HEK293T (cell line): ENCODE results near the gene BCAR3.
A peak's percentile ranks its signal among the peaks of the same experiment; 100 is the strongest.
"Not testable (repeated sequence)": the region's sequence is repeated elsewhere in the genome, so short reads cannot be mapped to it uniquely, and the experiment has no call there.

Experiments used
- CTCF ChIA-PET: fragments of 350-600 bp; formaldehyde crosslinking; extraction: SDS; loops from one replicate; lab custom pipeline; 2021; ENCODE audit warnings: antibody characterized with exemption, inconsistent platforms; lab: Yijun Ruan, JAX
- POLR2A ChIA-PET: fragments of 350-600 bp; formaldehyde crosslinking; extraction: SDS; loops from one replicate; lab custom pipeline; 2020; ENCODE audit warnings: antibody characterized with exemption, inconsistent platforms; lab: Yijun Ruan, JAX
- DNase-seq: peaks from one replicate; pipeline ENCODE4 v3.0.0; 2012; ENCODE audit warnings: mixed read lengths; ENCODE audit errors: extremely low spot score
- ARNT ChIP-seq: fragments of 450-650 bp; IDR thresholded peaks from 2 replicates; pipeline ENCODE4 v1.6.1; 2017; ENCODE audit warnings: mild to moderate bottlenecking
- BHLHE40 ChIP-seq: fragments of 450-650 bp; IDR thresholded peaks from 2 replicates; pipeline ENCODE4 v1.6.1; 2016; ENCODE audit warnings: mild to moderate bottlenecking, moderate library complexity, borderline replicate concordance
- CTBP1 ChIP-seq: fragments of 450-650 bp; IDR thresholded peaks from 2 replicates; pipeline ENCODE4 v1.6.1; 2016; ENCODE audit warnings: borderline replicate concordance
- ELF4 ChIP-seq: fragments of 450-650 bp; IDR thresholded peaks from 2 replicates; pipeline ENCODE4 v1.6.1; 2017; ENCODE audit warnings: antibody characterized with exemption
- FOXA1 ChIP-seq: fragments of 450-650 bp; IDR thresholded peaks from 2 replicates; pipeline ENCODE4 v1.6.1; 2016; ENCODE audit warnings: mild to moderate bottlenecking
- FOXK2 ChIP-seq: fragments of 450-650 bp; IDR thresholded peaks from 2 replicates; pipeline ENCODE4 v1.6.1; 2016; ENCODE audit warnings: mild to moderate bottlenecking
- FOXM1 ChIP-seq: fragments of 450-650 bp; IDR thresholded peaks from 2 replicates; pipeline ENCODE4 v1.6.1; 2017; ENCODE audit warnings: mild to moderate bottlenecking, borderline replicate concordance
- HDGF ChIP-seq: fragments of 450-650 bp; IDR thresholded peaks from 2 replicates; pipeline ENCODE4 v1.6.1; 2017; ENCODE audit warnings: antibody characterized with exemption, borderline replicate concordance
- L3MBTL2 ChIP-seq: fragments of 450-650 bp; conservative IDR thresholded peaks from 2 replicates; pipeline ENCODE4 v1.6.1; 2016; ENCODE audit warnings: mild to moderate bottlenecking
- LEF1 ChIP-seq: fragments of 450-650 bp; IDR thresholded peaks from 2 replicates; pipeline ENCODE4 v1.6.1; 2017; ENCODE audit warnings: mild to moderate bottlenecking, borderline replicate concordance
- NFRKB ChIP-seq: fragments of 450-650 bp; IDR thresholded peaks from 2 replicates; pipeline ENCODE4 v1.6.1; 2016; ENCODE audit warnings: mild to moderate bottlenecking, moderate library complexity
- SP1 ChIP-seq: fragments of 450-650 bp; IDR thresholded peaks from 2 replicates; pipeline ENCODE4 v1.6.1; 2017
- SUZ12 ChIP-seq: fragments of 450-650 bp; IDR thresholded peaks from 2 replicates; pipeline ENCODE4 v1.6.1; 2016; ENCODE audit warnings: mild to moderate bottlenecking
- TARDBP ChIP-seq: fragments of 450-650 bp; IDR thresholded peaks from 2 replicates; pipeline ENCODE4 v1.6.1; 2016
- ZNF384 ChIP-seq: fragments of 450-650 bp; IDR thresholded peaks from 2 replicates; pipeline ENCODE4 v1.6.1; 2016
- TF ChIP-seq, protein P1 (sequence below): fragments of 450-650 bp; IDR thresholded peaks from 2 replicates; pipeline ENCODE4 v1.6.1; 2016

The BCAR3 gene

DNA sequence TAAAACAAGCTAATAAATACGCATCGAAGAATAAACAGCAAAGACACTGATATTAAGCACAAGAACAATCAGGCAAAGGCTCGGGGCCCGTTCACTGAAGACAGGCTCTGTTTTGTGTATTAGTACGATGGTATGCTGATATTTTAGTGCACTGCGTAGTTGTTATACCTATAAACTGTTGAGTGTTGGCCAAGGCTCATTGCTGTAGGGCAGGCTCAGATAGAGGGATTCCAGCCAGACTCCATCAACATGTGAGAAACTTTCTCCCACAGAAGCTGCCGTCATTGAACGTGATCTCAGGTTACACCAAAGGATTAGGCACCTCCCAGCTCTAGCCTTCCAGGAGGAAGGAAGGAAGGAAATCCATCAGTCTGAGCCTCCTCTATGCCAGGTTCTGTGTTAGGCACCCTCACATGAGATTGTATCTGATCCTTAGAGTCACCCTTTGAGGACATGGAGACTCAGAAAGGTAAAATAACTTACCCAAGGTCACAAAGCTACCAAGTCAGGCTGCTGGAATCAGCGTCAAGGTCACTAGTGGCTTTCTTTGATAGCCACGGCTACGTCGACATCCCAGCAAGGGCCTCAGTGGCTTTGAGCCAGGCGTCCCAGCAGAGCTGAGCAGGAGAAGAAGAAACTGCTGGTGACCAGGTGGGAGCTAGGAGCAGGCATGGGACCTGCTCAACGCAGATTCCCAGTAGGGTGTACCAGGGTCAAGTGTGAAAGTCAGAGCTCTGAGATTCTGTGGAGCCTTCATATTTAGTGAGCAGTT lies 14.8 kb downstream of the BCAR3 start:
- TF ChIP-seq ELF4, result no peak
- no peak for TF ChIP-seq SP1
- TF ChIP-seq LEF1, result no peak
- TF ChIP-seq SUZ12, result no peak
- TF ChIP-seq HDGF, result no peak
- no peak for TF ChIP-seq FOXA1
- TF ChIP-seq ARNT, result no peak
- no peak for TF ChIP-seq CTBP1
- TF ChIP-seq, protein P1, sequence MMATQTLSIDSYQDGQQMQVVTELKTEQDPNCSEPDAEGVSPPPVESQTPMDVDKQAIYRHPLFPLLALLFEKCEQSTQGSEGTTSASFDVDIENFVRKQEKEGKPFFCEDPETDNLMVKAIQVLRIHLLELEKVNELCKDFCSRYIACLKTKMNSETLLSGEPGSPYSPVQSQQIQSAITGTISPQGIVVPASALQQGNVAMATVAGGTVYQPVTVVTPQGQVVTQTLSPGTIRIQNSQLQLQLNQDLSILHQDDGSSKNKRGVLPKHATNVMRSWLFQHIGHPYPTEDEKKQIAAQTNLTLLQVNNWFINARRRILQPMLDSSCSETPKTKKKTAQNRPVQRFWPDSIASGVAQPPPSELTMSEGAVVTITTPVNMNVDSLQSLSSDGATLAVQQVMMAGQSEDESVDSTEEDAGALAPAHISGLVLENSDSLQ, result no peak
- no peak for TF ChIP-seq ZNF384
- TF ChIP-seq NFRKB, result no peak
- no peak for TF ChIP-seq BHLHE40
- peak; percentile 61 for DNase-seq
- POLR2A ChIA-PET, result interaction anchor here (0.9 kb wide), 1 partner anchor 15 kb away, joined by 4 read pairs; no protein-coding TSS in a partner anchor
- CTCF ChIA-PET, result interaction anchor here (0.8 to 1.5 kb wide), 5 partner anchors 12 to 37 kb away, joined by 3 to 6 read pairs (median 3); no protein-coding TSS in a partner anchor

DNA sequence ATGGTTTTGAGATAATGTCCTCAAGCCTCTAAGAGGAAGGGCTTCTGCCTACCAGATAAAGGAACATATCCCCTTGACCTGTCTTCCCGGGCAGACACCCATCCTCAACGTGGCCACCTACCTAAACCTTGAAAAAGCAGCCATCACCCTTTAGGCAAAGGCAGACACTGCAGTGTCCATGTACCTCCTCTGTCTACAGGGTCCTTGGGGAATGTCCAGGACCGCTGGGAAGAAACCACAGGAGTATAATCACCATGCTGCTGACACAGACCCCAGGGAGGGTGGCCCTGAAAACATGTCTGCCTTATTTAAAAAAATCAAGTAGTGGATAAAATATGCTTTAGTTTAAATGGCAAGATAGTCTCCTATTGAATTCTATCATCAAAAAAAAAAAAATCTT lies 16.6 kb downstream of the BCAR3 start:
- ChIA-PET POLR2A (no interaction called here), CTCF (no interaction called here)
- TF ChIP-seq FOXA1, result no peak
- no peak for TF ChIP-seq L3MBTL2
- no peak for TF ChIP-seq ARNT
- no peak for TF ChIP-seq HDGF
- no peak for TF ChIP-seq SUZ12
- no peak for DNase-seq

DNA sequence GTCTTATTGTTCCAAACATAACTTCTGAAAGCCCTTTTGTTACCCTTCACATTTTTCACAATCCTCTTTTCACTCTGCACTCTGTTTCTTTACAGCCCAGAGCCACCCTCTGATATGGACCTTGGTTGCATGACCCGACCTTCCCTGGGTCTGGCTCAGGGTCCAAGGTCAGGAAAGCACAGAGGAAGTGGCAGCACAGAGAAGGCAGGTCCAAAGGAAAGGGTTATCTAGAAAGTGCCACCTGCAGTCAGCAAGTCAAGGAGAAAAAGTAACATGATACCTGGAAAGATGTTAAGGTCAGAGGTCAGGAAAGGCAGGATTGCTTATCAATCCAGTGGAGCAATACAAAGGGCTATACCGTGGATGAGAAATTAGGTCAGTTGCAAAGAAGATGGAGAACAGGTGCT lies 18.4 kb downstream of the BCAR3 start:
- no peak for TF ChIP-seq FOXA1
- no peak for TF ChIP-seq FOXM1
- TF ChIP-seq SP1, result no peak
- no peak for TF ChIP-seq ZNF384
- no peak for DNase-seq
- ChIA-PET CTCF (no interaction called here), POLR2A (no interaction called here)

DNA sequence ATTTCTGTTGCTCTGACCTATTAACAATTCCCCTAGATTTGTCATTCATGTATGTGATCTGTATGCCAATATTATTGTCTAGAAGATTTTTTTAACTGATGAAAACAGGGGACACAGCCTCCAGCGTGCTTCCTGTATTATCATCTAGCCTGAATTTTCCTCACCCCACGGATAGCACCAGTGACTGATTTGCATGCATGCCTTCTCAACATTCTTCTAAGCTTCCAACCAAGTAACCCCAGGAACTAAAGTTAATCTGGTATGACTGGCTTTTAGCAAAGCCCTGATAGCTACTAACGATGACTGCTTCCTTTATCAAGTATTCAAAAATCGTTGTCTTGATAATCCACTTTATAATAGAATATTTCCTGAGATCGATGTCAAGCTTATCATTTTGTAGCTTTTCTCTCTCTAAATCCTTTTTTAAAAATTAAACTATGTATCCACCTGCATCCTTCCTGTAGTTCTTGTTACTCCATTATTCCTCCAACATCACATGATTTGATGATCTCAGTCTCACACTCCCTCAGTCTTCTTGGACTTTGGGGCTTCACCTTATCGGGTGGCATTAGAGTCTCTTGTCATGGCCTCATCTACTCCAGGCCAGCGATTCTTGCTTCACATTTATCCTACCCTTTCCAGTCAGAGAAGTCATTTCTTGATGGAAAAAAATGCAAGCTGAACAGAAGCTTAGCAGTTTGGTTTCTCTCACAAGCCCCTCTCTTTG lies 19.0 kb downstream of the BCAR3 start:
- CTCF ChIA-PET, result no interaction called here
- DNase-seq, result no peak
- no peak for TF ChIP-seq SUZ12
- no peak for TF ChIP-seq ZNF384
- TF ChIP-seq NFRKB, result no peak
- no peak for TF ChIP-seq SP1
- TF ChIP-seq, protein P1, result no peak
- no peak for TF ChIP-seq ARNT
- no peak for TF ChIP-seq FOXK2
- TF ChIP-seq FOXA1, result no peak
- no peak for TF ChIP-seq L3MBTL2
- TF ChIP-seq FOXM1, result no peak
- TF ChIP-seq BHLHE40, result no peak
- TF ChIP-seq HDGF, result no peak
- no peak for TF ChIP-seq TARDBP
- TF ChIP-seq LEF1, result no peak
- no peak for TF ChIP-seq CTBP1
- TF ChIP-seq ELF4, result no peak
- POLR2A ChIA-PET, result no interaction called here

DNA sequence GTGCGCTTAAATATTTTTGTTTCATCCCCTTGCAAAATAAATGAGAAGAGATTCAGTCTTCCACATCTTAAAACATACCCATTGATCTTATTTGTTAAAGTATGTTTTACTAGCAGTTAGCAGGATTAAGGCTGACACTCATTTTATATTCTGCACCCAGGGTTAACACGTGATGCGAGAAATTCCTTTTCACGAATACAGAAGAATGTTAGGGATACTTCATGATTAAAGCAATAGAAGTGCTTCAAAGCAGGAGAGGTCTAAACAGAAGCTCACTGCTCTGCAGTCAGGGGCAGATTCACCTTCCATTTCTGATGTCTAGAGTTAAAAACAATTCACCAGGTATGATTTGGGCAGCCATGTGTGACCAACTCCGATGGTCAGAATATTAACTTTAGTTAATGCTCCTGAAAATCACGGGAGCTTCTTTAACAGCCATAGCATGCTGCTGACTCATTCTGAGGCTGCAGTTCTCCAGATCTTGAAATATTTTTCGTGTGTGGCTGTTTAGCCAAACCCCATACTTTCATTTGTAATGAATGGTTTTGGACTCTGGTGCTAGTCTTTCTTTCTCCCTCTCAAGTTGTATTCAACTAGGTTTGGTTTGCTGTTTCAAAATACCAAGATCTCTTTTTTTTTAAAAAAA lies 19.7 kb downstream of the BCAR3 start:
- ChIA-PET POLR2A (no interaction called here), CTCF (no interaction called here)
- no peak for DNase-seq
- TF ChIP-seq LEF1, result no peak

DNA sequence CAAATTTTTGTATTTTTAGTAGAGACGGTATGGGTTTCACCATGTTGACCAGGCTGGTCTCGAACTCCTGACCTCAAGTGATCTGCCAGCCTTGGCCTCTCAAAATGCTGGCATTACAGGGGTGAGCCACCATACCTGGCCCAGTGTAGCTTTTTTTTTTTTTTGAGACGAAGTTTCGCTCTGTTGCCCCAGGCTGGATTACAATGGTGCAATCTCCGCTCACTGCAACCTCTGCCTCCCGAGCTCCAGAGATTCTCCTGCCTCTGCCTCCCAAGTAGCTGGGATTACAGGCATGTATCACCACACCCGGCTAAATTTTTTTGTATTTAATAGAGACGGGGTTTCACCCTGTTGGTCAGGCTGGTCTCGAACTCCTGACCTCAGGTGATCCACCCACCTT lies 20.3 kb downstream of the BCAR3 start:
- CTCF ChIA-PET, result interaction anchor here (0.7 kb wide), 1 partner anchor 12 kb away, joined by 3 read pairs; no protein-coding TSS in a partner anchor

DNA sequence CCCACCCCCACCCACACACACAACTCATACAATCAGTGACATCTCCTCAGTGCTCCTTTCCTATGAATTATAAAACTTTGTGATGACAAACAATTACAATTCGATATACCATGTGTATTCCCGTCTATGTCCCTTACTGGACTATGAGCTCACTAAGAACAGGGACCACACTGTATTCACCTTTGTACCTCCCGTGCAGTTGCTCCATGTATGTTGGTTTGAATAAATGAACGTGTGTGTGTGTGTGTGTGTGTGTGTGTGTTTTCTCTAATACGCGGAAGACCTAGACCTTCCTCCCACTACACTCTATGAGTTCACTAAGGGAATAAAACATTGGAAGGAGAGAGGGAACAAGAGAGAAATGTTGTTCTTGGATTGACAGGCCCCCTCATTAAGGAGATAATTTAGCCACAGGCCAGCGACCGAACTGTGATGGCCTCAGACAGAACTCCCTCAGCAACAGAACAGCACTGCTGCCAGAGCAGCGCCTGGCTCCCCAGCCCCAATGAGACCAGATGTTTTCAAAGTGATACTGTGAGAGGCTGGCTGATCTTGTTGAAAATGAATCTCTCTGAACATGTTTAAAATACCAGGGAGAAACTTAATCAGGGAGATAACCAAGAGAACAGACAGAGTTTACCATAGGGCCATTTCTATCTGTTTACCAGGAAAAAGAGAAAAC lies 21.7 kb downstream of the BCAR3 start:
- POLR2A ChIA-PET, result no interaction called here
- TF ChIP-seq HDGF, result no peak
- no peak for TF ChIP-seq FOXK2
- no peak for TF ChIP-seq FOXA1
- no peak for TF ChIP-seq ELF4
- TF ChIP-seq L3MBTL2, result no peak
- CTCF ChIA-PET, result no interaction called here
- DNase-seq, result no peak

More for the DNA sequence above, 20.3 kb downstream of the BCAR3 start:
- POLR2A ChIA-PET, result interaction anchor here (0.7 kb wide), 1 partner anchor 9 kb away, joined by 4 read pairs; no protein-coding TSS in a partner anchor
- DNase-seq, result not testable (repeated sequence)
